Endodermal cell (in vitro differentiated cells): ENCODE results near the gene ERBIN. TPM values are rescaled to one million over a fixed set of nuclear protein-coding genes. Genes with fewer than 3 reads are reported as not detected.

Experiments used
- DNase-seq: peaks from one replicate; pipeline ENCODE4 v3.0.0-alpha.2; 2017
- H3K27ac ChIP-seq: 2 replicates; pipeline ENCODE4 v1.5.1; 2013; ENCODE audit warnings: mild to moderate bottlenecking, low read depth, low read length, moderate library complexity
- H3K27me3 ChIP-seq: 2 replicates; pipeline ENCODE4 v1.6.1; 2013; ENCODE audit warnings: mild to moderate bottlenecking, low read length, moderate library complexity; ENCODE audit not compliant: insufficient read depth, control insufficient read depth, poor library complexity, severe bottlenecking
- H3K36me3 ChIP-seq: 2 replicates; pipeline ENCODE4 v1.7.0; 2013; ENCODE audit warnings: mild to moderate bottlenecking, low read length, moderate library complexity; ENCODE audit not compliant: control insufficient read depth, insufficient read depth
- H3K4me1 ChIP-seq: one replicate; pipeline ENCODE4 v1.7.0; 2013; ENCODE audit warnings: low read length; ENCODE audit not compliant: control insufficient read depth, insufficient read depth
- H3K4me3 ChIP-seq: 2 replicates; pipeline ENCODE4 v1.5.1; 2013; ENCODE audit warnings: mild to moderate bottlenecking, low read length, moderate library complexity
- H3K9ac ChIP-seq: 2 replicates; pipeline ENCODE4 v1.6.1; 2013; ENCODE audit warnings: mild to moderate bottlenecking, low read length, moderate library complexity; ENCODE audit not compliant: poor library complexity, severe bottlenecking; ENCODE audit errors: extremely low read depth
- H3K9me3 ChIP-seq: 2 replicates; pipeline ENCODE4 v1.6.1; 2013; ENCODE audit warnings: mild to moderate bottlenecking, low read length, moderate library complexity; ENCODE audit not compliant: control insufficient read depth
- H3K27ac Mint-ChIP-seq: 2 replicates; pipeline ENCODE4 v1.8.0; 2020; ENCODE audit warnings: mixed read lengths
- H3K27me3 Mint-ChIP-seq: 2 replicates; pipeline ENCODE4 v1.8.0; 2021; ENCODE audit warnings: mild to moderate bottlenecking, mixed read lengths; ENCODE audit not compliant: insufficient read depth
- H3K36me3 Mint-ChIP-seq: 2 replicates; pipeline ENCODE4 v1.8.0; 2020; ENCODE audit warnings: low read depth, mixed read lengths
- H3K4me1 Mint-ChIP-seq: 2 replicates; pipeline ENCODE4 v1.8.0; 2020; ENCODE audit warnings: mixed read lengths
- H3K4me3 Mint-ChIP-seq: 2 replicates; pipeline ENCODE4 v1.8.0; 2020; ENCODE audit warnings: mild to moderate bottlenecking, moderate library complexity, mixed read lengths
- H3K9me3 Mint-ChIP-seq: 2 replicates; pipeline ENCODE4 v1.8.0; 2020; ENCODE audit warnings: mild to moderate bottlenecking, mixed read lengths
- CTCF ChIP-seq: fragments of 200-600 bp; sonication (generic); conservative IDR thresholded peaks from 2 replicates; pipeline ENCODE4 v1.5.0; 2021; ENCODE audit warnings: antibody characterized with exemption, mild to moderate bottlenecking
- WGBS, 2 experiments: methylation state at CpG; one replicate each; pipeline versions ENCODE4 v1.1.5 to v1.1.7; 2013; ENCODE audit warnings: missing lambda C conversion rate in 2 of 2, mixed read lengths in 1 of 2; ENCODE audit not compliant: insufficient coverage in 1 of 2, insufficient read length in 1 of 2; 5-methylcytosine and 5-hydroxymethylcytosine counted together
- total RNA-seq, 2 donors: library from RNA; stranded (reverse); fragmentation: NEBNext Ultra II Directional in 1 of 2; extraction: Animal tissue kit (Norgen Biotek cat#: 25700) in 1 of 2; gene quantifications; 2 replicates in 1 of 2; 3 replicates in 1 of 2; pipeline ENCODE4 v1.2.1, GENCODE V29; 2021

ERBIN gene
- total RNA-seq, 2 donors from 2014 or later = 51.8 to 54.4 TPM

- H3K27me3 Mint-ChIP-seq = no peaks in the 10 kb centered on the region
- no peak overlapping the region for H3K27ac Mint-ChIP-seq
- no peak for DNase-seq
- H3K9me3 Mint-ChIP-seq = peaks cover 19% of the 10 kb centered on the region
- no peaks in the 10 kb centered on the region for H3K27me3 ChIP-seq
- H3K4me3 ChIP-seq = no peak overlapping the region
- no peaks in the 10 kb centered on the region for H3K4me1 ChIP-seq
- H3K9me3 ChIP-seq = peaks cover 10% of the 10 kb centered on the region
- H3K27ac ChIP-seq = no peak overlapping the region
- no peak overlapping the region for H3K9ac ChIP-seq
- H3K36me3 ChIP-seq = peaks cover 62% of the 10 kb centered on the region
- H3K4me3 Mint-ChIP-seq = no peak overlapping the region
- no peaks in the 10 kb centered on the region for H3K4me1 Mint-ChIP-seq
- TF ChIP-seq CTCF = no peak
- peaks cover 40% of the 10 kb centered on the region for H3K36me3 Mint-ChIP-seq
- 97 to 100% methylated on average over 2 of the region's 2 CpGs for WGBS, 2 experiments
These were observed 140.5 kb downstream of the ERBIN start for GRCh38 chr5:66066826-66067225.

- no peak for TF ChIP-seq CTCF
- no peaks in the 10 kb centered on the region for H3K4me1 Mint-ChIP-seq
These were observed 145.7 kb downstream of the ERBIN start for GRCh38 chr5:66072031-66072430.

GRCh38 chr5:66074901-66075300 lies 148.5 kb downstream of the ERBIN start:
- no peaks in the 10 kb centered on the region for H3K9me3 ChIP-seq
- Mint-ChIP-seq H3K27ac (no peak overlapping the region), H3K9me3 (no peaks in the 10 kb centered on the region), H3K4me1 (no peaks in the 10 kb centered on the region), H3K36me3 (peaks cover 27% of the 10 kb centered on the region), H3K27me3 (no peaks in the 10 kb centered on the region), H3K4me3 (no peak overlapping the region)
- DNase-seq = no peak
- TF ChIP-seq CTCF = no peak
- H3K36me3 ChIP-seq = peaks cover 70% of the 10 kb centered on the region
- no peak overlapping the region for H3K27ac ChIP-seq
- H3K4me1 ChIP-seq = no peaks in the 10 kb centered on the region
- no peak overlapping the region for H3K9ac ChIP-seq
- no peak overlapping the region for H3K4me3 ChIP-seq
- H3K27me3 ChIP-seq = no peaks in the 10 kb centered on the region

More at GRCh38 chr5:66072031-66072430, 145.7 kb downstream of the ERBIN start:
- H3K36me3 ChIP-seq = peaks cover 70% of the 10 kb centered on the region
- no peak overlapping the region for H3K9ac ChIP-seq
- no peak for DNase-seq
- H3K4me3 ChIP-seq = no peak overlapping the region
- no peaks in the 10 kb centered on the region for H3K9me3 ChIP-seq
- H3K36me3 Mint-ChIP-seq = peaks cover 21% of the 10 kb centered on the region
- H3K27me3 Mint-ChIP-seq = no peaks in the 10 kb centered on the region
- no peak overlapping the region for H3K27ac Mint-ChIP-seq
- H3K4me3 Mint-ChIP-seq = no peak overlapping the region
- no peaks in the 10 kb centered on the region for H3K27me3 ChIP-seq
- H3K4me1 ChIP-seq = no peaks in the 10 kb centered on the region
- H3K27ac ChIP-seq = no peak overlapping the region
- H3K9me3 Mint-ChIP-seq = no peaks in the 10 kb centered on the region
- 92% methylated on average over 1 of the region's 1 CpG; no CpG with 5 or more reads in 1 of the 2 experiments for WGBS, 2 experiments
